Heart right ventricle (tissue), 16 donors: ENCODE measurements around the gene PLD1. TPM values are rescaled to one million over a fixed set of nuclear protein-coding genes. Genes with fewer than 3 reads are reported as not detected.
A peak's percentile ranks its signal among the peaks of the same experiment; 100 is the strongest.

Experiments
- ATAC-seq, 8 donors: fragments of 200-7000 bp; cut with Tn5 transposase; one replicate each; pipeline ENCODE4 v1.9.1; 2020; ENCODE audit warnings: mild to moderate bottlenecking in 8 of 8, moderate library complexity in 8 of 8, moderate number of reproducible peaks in 1 of 8
- DNase-seq, 2 donors: peaks; one replicate each; pipeline ENCODE4 v3.0.0-alpha.2; 2020
- H3K27ac ChIP-seq, 10 donors: fragments of 200-600 bp; sonication (generic) in 2 of 10; one replicate each; pipeline versions ENCODE4 v1.5.0 to v1.8.0; 2020 to 2022; ENCODE audit warnings: mild to moderate bottlenecking in 3 of 10
- H3K27me3 ChIP-seq, 7 donors: fragments of 200-600 bp; one replicate each; pipeline ENCODE4 v1.8.0; 2021 to 2022; ENCODE audit warnings: mild to moderate bottlenecking in 2 of 7
- H3K36me3 ChIP-seq, 9 donors: fragments of 200-600 bp; sonication (generic) in 1 of 9; one replicate each; pipeline versions ENCODE4 v1.5.0 to v1.8.0; 2020 to 2022; ENCODE audit warnings: mild to moderate bottlenecking in 2 of 9
- H3K4me1 ChIP-seq, 9 donors: fragments of 200-600 bp; sonication (generic) in 1 of 9; one replicate each; pipeline versions ENCODE4 v1.5.0 to v1.8.0; 2020 to 2022; ENCODE audit warnings: mild to moderate bottlenecking in 4 of 9
- H3K4me3 ChIP-seq, 10 donors: fragments of 200-600 bp; sonication (generic) in 2 of 10; one replicate each; pipeline versions ENCODE4 v1.5.0 to v1.8.0; 2020 to 2022; ENCODE audit warnings: mild to moderate bottlenecking in 7 of 10, moderate library complexity in 2 of 10
- H3K9me3 ChIP-seq, 11 donors: fragments of 200-600 bp in 10 of 11; sonication (generic) in 2 of 11; one replicate each; pipeline versions ENCODE4 v1.5.0 to v1.8.0; 2013 to 2022; ENCODE audit warnings: mild to moderate bottlenecking in 2 of 11, control low read depth in 1 of 11, moderate library complexity in 1 of 11
- CTCF ChIP-seq, 9 donors: fragments of 200-600 bp; sonication (generic) in 2 of 9; IDR thresholded peaks; one replicate each; pipeline versions ENCODE4 v1.5.0 to v1.8.0; 2021 to 2022; ENCODE audit warnings: antibody characterized with exemption in 9 of 9, mild to moderate bottlenecking in 5 of 9, moderate library complexity in 1 of 9
- WGBS, 2 donors: extraction: QIAGEN DNeasy Blood & Tissue Kit; methylation state at CpG; one replicate each; pipeline ENCODE4 v1.1.7; 2013; ENCODE audit warnings: inconsistent platforms in 1 of 2; 5-methylcytosine and 5-hydroxymethylcytosine counted together
- intact Hi-C, 10 donors: fragments of 100-400 bp; cut with DNase I; formaldehyde crosslinking; loops; one replicate each; pipeline versions ENCODE4 v1.11.1 to v1.14.2; 2022
- polyA plus RNA-seq, 2 donors: library from polyadenylated mRNA; stranded (reverse); fragments of 200-250 nt; gene quantifications; one replicate each; pipeline ENCODE4 v1.2.3, GENCODE V29; 2013
- total RNA-seq, 10 donors: library from RNA; stranded (reverse); fragmentation: NEBNext Ultra II Directional in 3 of 10; extraction: Animal tissue kit (Norgen Biotek cat#: 25700) in 3 of 10; gene quantifications; one replicate each; pipeline versions ENCODE4 v1.2.1 to v1.2.4, GENCODE V29; 2021 to 2023
- donor health status: Arrhythmogenic right ventricular cardiomyopathy.
- donor health status: ischemic (EF 13 %, LVEDD 7.1; RV severe dilation, severe dysfunction).
- donor health status: healthy with polysubstance abuse.
- donor health status: DM: no; HTN: yes; CAD: no.
- donor health status: DM: no; HTN: no; CAD: no.
- donor health status: ischemic (EF 25% LVEDD 6.9; RV normal size, moderate dysfunction).
- donor health status: ischemic (EF 25% LVEDD 5.7; RV mildly dilated, moderate dysfunction).
- donor health status: healthy.
- donor health status: DM: yes; HTN: yes; CAD: no.
- donor health status: Ischemic cardiomyopathy.
- donor health status: ischemic (EF 35%, LVEDD 5.7; RV mildly dilated, moderate dysfunction).
- donor health status: nonischemic (EF 11% LVEDD 7.7; RV severe dilation, severe dysfunction).
- donor health status: DM: yes; HTN: yes; CAD: no.
- donor health status: PGD.
- donor health status: ischemic (EF 29% LVEDD 5.4; RV normal size, mild dysfunction).
- donor health status: nonischemic (EF 23%, LVEDD 6.1; RV moderate dilation, normal function).

The PLD1 gene
- total and polyA plus RNA-seq, 12 donors = 10.5 to 83.3 (median 62.9) TPM

GRCh38 chr3:171676601-171677175 is 133.6 kb downstream of the PLD1 start:
- Histone ChIP-seq H3K4me3 (no peak overlapping the region), H3K27ac (peak overlapping the region in 4 of 10 donors; percentile 17 to 57 (median 40)), H3K27me3 (no peaks in the 10 kb centered on the region), H3K9me3 (no peaks in the 10 kb centered on the region), H3K4me1 (peaks cover 0 to 17% (median 2%) of the 10 kb centered on the region in 9 donors), H3K36me3 (peaks cover 0 to 61% (median 4%) of the 10 kb centered on the region in 9 donors)
- 65 to 72% methylated on average over 10 of the region's 10 CpGs for WGBS, 2 donors
- intact Hi-C loops = no loop called here
- no peak for TF ChIP-seq CTCF (IDR thresholded peaks at IDR 0.05)
- peak in 7 of 8 donors; percentile 38 to 86 (median 63) for ATAC-seq
- DNase-seq = peak; percentile 19 to 46

- intact Hi-C loops = no loop called here
- ATAC-seq (peak in 6 of 8 donors; percentile 25 to 76 (median 69)), DNase-seq (no peak)
- Histone ChIP-seq H3K4me1 (peaks cover 0 to 19% (median 3%) of the 10 kb centered on the region in 9 donors), H3K27ac (peak overlapping the region in 9 of 10 donors; percentile 8 to 72 (median 34)), H3K36me3 (peaks cover 0 to 76% (median 7%) of the 10 kb centered on the region in 9 donors), H3K9me3 (no peaks in the 10 kb centered on the region), H3K4me3 (no peak overlapping the region), H3K27me3 (no peaks in the 10 kb centered on the region)
- WGBS, 2 donors = 54 to 70% methylated on average over 1 of the region's 1 CpG
- TF ChIP-seq CTCF (IDR thresholded peaks at IDR 0.05) = no peak
Measured at GRCh38 chr3:171673951-171674350, 136.3 kb downstream of the PLD1 start.

- intact Hi-C loops = no loop called here
- H3K4me1 ChIP-seq = peaks cover 0 to 24% (median 3%) of the 10 kb centered on the region in 9 donors
- no peak for DNase-seq
- TF ChIP-seq CTCF (IDR thresholded peaks at IDR 0.05) = no peak
- no peaks in the 10 kb centered on the region for H3K9me3 ChIP-seq
- no peak for ATAC-seq
- no peaks in the 10 kb centered on the region for H3K27me3 ChIP-seq
- no peak overlapping the region for H3K4me3 ChIP-seq
- no peak overlapping the region for H3K27ac ChIP-seq
- peaks cover 0 to 86% (median 7%) of the 10 kb centered on the region in 9 donors for H3K36me3 ChIP-seq
- 98 to 99% methylated on average over 5 of the region's 5 CpGs for WGBS, 2 donors
Measured at GRCh38 chr3:171672538-171672937, 137.7 kb downstream of the PLD1 start.

- TF ChIP-seq CTCF (IDR thresholded peaks at IDR 0.05) = no peak
- DNase-seq = no peak
- H3K27ac ChIP-seq = no peak overlapping the region
- peaks cover 0 to 86% (median 7%) of the 10 kb centered on the region in 9 donors for H3K36me3 ChIP-seq
- ATAC-seq = peak in 1 of 8 donors; percentile 8
- no peaks in the 10 kb centered on the region for H3K27me3 ChIP-seq
- intact Hi-C loops = no loop called here
- no peak overlapping the region for H3K4me3 ChIP-seq
- H3K9me3 ChIP-seq = no peaks in the 10 kb centered on the region
- peaks cover 0 to 24% (median 3%) of the 10 kb centered on the region in 9 donors for H3K4me1 ChIP-seq
- 67 to 69% methylated on average over 3 of the region's 3 CpGs for WGBS, 2 donors
Measured at GRCh38 chr3:171672124-171672523, 138.2 kb downstream of the PLD1 start.
